Measurements from ENCODE around the gene MYH4. TPM values are rescaled to one million over a fixed set of nuclear protein-coding genes. Genes with fewer than 3 reads are reported as not detected.
A peak's percentile ranks its signal among the peaks of the same experiment; 100 is the strongest.

The MYH4 gene
- total RNA-seq: not detected

DNA sequence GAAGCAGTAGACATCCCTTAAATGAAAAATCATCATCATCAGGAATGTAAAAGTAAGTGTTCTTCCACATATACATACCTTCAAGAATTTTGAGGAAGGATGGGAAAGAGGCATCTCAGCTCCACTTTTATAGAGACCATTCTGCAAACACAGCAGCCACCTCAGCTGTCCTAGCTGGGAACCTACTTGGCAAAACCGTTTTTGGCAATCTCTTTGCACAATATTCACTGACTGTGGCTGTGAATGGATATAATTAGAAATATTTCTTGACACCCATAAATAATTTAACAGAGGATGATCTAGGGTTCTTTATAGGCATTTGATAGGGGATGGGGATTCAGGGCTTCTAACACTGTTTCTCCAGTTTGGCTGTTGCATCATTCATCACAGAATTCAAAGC lies at the start of gene MYH4:
MYH4 (minus strand) TSS at position 101 of the 400 bp plus-strand sequence. CDS start 2,814 bp downstream, outside the sequence.
- DNase-seq (ENCODE audit: low spot score): no peak

- no peak for DNase-seq (ENCODE audit: low spot score)
Observed at GRCh38 chr17:10518271-10519037, 49.1 kb upstream of the MYH4 start, which contains the start of gene MYH1. Gene MYH1, minus strand, starts transcription at chr17:10518542. Its CDS starts 1,900 bp downstream, at chr17:10516642.

GRCh38 chr17:10516638-10517037 lies 47.3 kb upstream of the MYH4 start:
- no peak for DNase-seq (ENCODE audit: low spot score)

DNA sequence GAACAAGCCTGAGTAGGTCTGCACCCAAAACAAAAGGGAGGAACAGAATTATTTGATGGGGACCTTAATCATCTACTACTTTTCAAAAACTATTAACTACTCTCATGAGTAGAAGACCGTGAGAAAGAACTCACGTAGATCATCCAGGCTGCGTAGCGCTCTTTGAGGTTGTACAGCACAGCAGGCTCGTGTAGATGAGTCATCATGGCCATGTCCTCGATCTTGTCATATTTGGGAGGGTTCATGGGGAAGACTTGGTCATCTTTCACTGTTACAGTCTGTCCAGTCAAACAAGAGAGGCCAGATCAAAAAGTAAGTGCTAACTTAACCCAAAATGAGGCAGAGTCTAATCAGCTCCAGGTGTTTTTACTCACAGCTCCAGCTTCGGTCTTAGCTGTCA lies 46.7 kb upstream of the MYH4 start:
- DNase-seq (ENCODE audit: low spot score): no peak

GRCh38 chr17:10513299-10514067 lies 44.1 kb upstream of the MYH4 start:
- DNase-seq (ENCODE audit: low spot score): peak; percentile 13

GRCh38 chr17:10512856-10513255 lies 43.5 kb upstream of the MYH4 start:
- no peak for DNase-seq (ENCODE audit: low spot score)

GRCh38 chr17:10499950-10500349 lies 30.6 kb upstream of the MYH4 start:
- DNase-seq (ENCODE audit: low spot score): no peak

DNA sequence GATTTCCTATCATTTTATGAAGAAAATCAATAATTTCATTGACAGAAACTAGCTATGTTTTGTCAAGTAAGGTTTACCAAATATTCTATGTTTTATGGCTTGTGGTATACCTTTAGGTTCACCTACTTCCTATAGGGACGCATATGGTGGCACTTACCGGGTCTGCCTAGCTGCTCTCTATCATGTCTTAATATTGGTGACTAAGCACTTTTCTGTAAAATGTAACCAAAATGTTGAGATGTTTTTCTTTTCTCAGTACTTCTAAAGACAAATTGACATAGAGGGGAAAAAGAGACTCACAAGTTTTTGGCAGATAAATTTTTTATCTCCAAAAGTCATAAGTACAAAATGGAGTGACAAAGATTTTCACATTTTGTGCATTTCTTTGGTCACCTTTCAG lies 22.6 kb upstream of the MYH4 start:
- DNase-seq (ENCODE audit: low spot score): no peak

- DNase-seq (ENCODE audit: low spot score): no peak
Observed at GRCh38 chr17:10482252-10482651, 12.9 kb upstream of the MYH4 start.

- DNase-seq (ENCODE audit: low spot score): no peak
Observed at GRCh38 chr17:10477701-10478100, 8.3 kb upstream of the MYH4 start.

DNA sequence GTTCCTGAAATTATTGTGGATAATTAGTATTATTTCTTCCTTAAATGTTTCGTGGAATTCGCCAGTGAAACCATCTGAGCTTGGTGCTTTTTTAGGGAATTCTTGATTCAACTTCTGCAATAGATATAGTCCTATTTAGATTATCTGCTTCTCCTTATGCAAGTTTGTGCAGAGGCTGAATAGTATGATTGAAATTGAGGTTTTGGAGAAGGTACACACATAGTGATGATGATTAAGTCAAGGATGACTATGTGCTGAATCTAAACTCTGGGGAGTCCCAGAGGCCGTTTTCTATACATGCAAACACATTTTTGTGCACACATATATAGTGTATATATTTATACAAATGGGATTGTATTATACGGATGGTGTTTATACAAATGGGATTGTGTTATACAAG lies 5.2 kb upstream of the MYH4 start:
- DNase-seq (ENCODE audit: low spot score): no peak

DNA sequence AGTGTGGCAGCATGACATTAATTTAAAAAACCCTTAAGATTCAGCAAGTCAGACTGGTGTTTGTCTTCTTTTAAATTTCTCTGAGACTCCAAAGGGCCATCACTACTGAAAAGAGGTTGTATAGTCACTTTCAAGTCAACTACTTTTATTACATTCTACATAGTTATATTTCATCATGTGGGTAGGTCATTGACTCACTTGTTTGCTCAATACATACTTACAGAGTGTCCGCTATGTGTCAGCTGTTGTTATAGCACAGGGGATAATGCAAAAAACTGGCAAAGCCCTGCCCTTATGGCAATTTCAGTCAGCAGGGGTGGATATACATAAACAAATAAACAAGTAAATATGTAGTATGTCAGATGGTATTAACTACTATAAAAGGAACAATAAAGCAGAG lies 2.5 kb upstream of the MYH4 start:
- DNase-seq (ENCODE audit: low spot score): no peak

GRCh38 chr17:10463402-10463801 lies 6.0 kb downstream of the MYH4 start:
- DNase-seq (ENCODE audit: low spot score): no peak

DNA sequence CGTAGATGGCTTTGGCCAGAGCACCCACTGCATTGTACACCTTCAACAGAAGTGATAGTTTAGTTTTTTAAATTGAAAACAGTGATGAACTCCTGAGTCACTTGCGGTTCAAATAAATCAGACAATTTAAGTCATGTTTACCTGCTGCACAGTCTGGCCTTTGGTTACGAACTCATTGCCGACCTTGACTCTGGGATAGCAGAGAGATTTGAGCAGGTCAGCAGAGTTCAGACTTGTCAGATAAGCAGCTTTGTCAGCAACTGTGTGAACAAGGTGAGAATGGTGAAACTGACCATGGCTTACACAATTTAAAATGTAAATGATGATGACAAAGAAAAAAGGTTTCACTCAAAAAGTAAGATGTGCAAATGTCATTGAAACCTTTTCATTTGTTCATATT lies 9.3 kb downstream of the MYH4 start:
- no peak for DNase-seq (ENCODE audit: low spot score)

DNA sequence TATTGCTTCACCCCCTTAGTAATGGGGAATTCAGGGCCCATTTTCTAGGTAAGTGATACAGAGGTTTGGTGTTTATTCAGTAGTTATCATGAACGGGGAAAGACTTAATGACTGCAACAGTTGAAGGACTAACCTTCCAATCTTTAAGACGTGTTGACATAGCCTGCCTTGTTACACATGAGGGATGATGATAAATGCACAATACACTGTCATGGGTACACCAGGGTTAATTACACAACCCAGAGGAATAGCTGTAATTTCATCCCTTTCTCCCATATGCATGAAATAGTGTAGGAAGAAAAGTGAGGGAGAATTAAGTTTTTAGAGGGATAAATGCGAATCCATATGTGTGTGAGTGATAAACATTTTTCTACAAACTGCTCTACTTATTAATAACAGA lies 10.7 kb downstream of the MYH4 start:
- DNase-seq (ENCODE audit: low spot score): no peak

DNA sequence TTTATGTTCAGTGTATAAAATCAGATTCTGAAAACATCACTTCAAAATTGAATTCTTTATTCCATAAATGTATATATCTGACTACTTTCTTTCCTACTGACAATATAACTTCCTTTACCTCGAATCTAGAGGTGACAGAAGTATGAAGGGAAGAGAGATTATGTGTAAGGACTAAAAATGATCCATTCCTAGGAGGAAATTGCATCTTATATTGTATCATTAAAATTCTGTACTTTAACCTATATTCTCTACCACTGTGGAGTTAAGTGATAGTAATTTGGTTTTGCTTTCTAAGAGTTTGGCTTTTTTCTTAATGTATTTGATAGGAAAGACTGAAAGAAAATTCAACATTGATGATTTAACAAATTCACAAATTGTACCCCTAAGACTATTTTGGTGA lies 11.4 kb downstream of the MYH4 start:
- no peak for DNase-seq (ENCODE audit: low spot score)

GRCh38 chr17:10447026-10447931 lies 22.1 kb downstream of the MYH4 start:
- no peak for DNase-seq (ENCODE audit: low spot score)

- no peak for DNase-seq (ENCODE audit: low spot score)
Observed at GRCh38 chr17:10439816-10440215, 29.5 kb downstream of the MYH4 start.

GRCh38 chr17:10435096-10435495 lies 34.3 kb downstream of the MYH4 start:
- DNase-seq (ENCODE audit: low spot score): no peak

- no peak for DNase-seq (ENCODE audit: low spot score)
Observed at GRCh38 chr17:10429421-10430045, 39.8 kb downstream of the MYH4 start.

- no peak for DNase-seq (ENCODE audit: low spot score)
Observed at GRCh38 chr17:10428781-10429180, 40.6 kb downstream of the MYH4 start.
